Caco-2 (cell line): ENCODE measurements around the gene HOOK1. TPM values are rescaled to one million over a fixed set of nuclear protein-coding genes. Genes with fewer than 3 reads are reported as not detected.

Experiments used
- BruUV-seq: library from RNA; stranded (reverse); fragments of 400-500 nt; replicated peaks from 2 replicates; lab custom pipeline; 2021; lab: Mats Ljungman, UMichigan
- CTCF ChIA-PET: fragments of 300-600 bp; sonication (Branson Sonifier 250); formaldehyde crosslinking; loops from one replicate; lab custom pipeline; 2022; ENCODE audit warnings: antibody characterized with exemption; lab: Charles Lee
- POLR2A ChIA-PET: fragments of 300-600 bp; sonication (Branson Sonifier 250); formaldehyde crosslinking; loops from one replicate; lab custom pipeline; 2022; ENCODE audit warnings: antibody characterized with exemption; lab: Charles Lee
- DNase-seq, 2 experiments: peaks; one replicate each; pipeline versions ENCODE4 v3.0.0 to v3.0.0-alpha.2; 2020 to 2022
- H3K27me3 ChIP-seq: replicated peaks from 2 replicates; pipeline ENCODE4 v1.6.0; 2011; ENCODE audit warnings: low read length; ENCODE audit not compliant: control insufficient read depth, insufficient read depth
- H3K36me3 ChIP-seq: 2 replicates; pipeline ENCODE4 v1.5.1; 2011; ENCODE audit warnings: low read length; ENCODE audit not compliant: control insufficient read depth, insufficient read depth
- H3K4me1 ChIP-seq: fragments of 250-450 bp; sonication (Bioruptor Pico); 2 replicates; pipeline ENCODE4 v1.5.1; 2020; ENCODE audit warnings: mild to moderate bottlenecking
- H3K4me3 ChIP-seq: 2 replicates; pipeline ENCODE4 v1.5.1; 2011; ENCODE audit warnings: low read depth, mild to moderate bottlenecking, control low read depth, low read length
- H3K9me3 ChIP-seq: fragments of 250-450 bp; sonication (Bioruptor Pico); 2 replicates; pipeline ENCODE4 v1.5.1; 2020; ENCODE audit warnings: mild to moderate bottlenecking, moderate library complexity
- H3K27ac Mint-ChIP-seq: one replicate; pipeline ENCODE4 v1.8.0; 2022; ENCODE audit warnings: mixed read lengths; ENCODE audit not compliant: unreplicated experiment
- H3K27me3 Mint-ChIP-seq: one replicate; pipeline ENCODE4 v1.8.0; 2022; ENCODE audit warnings: mixed read lengths; ENCODE audit not compliant: insufficient read depth, unreplicated experiment
- H3K36me3 Mint-ChIP-seq: one replicate; pipeline ENCODE4 v1.8.0; 2022; ENCODE audit warnings: mild to moderate bottlenecking, mixed read lengths; ENCODE audit not compliant: insufficient read depth, unreplicated experiment
- H3K4me1 Mint-ChIP-seq: one replicate; pipeline ENCODE4 v1.8.0; 2022; ENCODE audit warnings: low read depth, mixed read lengths; ENCODE audit not compliant: unreplicated experiment
- H3K4me3 Mint-ChIP-seq: one replicate; pipeline ENCODE4 v1.8.0; 2022; ENCODE audit warnings: mild to moderate bottlenecking, moderate library complexity, mixed read lengths; ENCODE audit not compliant: unreplicated experiment
- H3K9me3 Mint-ChIP-seq: one replicate; pipeline ENCODE4 v1.8.0; 2022; ENCODE audit warnings: mixed read lengths; ENCODE audit not compliant: unreplicated experiment
- CTCF ChIP-seq, 2 experiments: fragments of 200-600 bp in 1 of 2; IDR thresholded peaks; 1 replicate in 1 of 2; 2 replicates in 1 of 2; pipeline versions ENCODE4 v1.5.1 to v1.8.0; 2011 to 2022; ENCODE audit warnings: antibody characterized with exemption in 1 of 2, control low read depth in 1 of 2, inconsistent platforms in 1 of 2, low read depth in 1 of 2, low read length in 1 of 2, mild to moderate bottlenecking in 1 of 2, moderate library complexity in 1 of 2; ENCODE audit not compliant: insufficient read depth in 1 of 2, severe bottlenecking in 1 of 2, unreplicated experiment in 1 of 2
- intact Hi-C: fragments of 100-400 bp; cut with micrococcal nuclease; formaldehyde crosslinking; loops from one replicate; pipeline ENCODE4 v1.10.0; 2022; ENCODE audit not compliant: unreplicated experiment
- total RNA-seq: library from RNA; stranded (reverse); gene quantifications from 2 replicates; pipeline ENCODE4 v1.2.3, GENCODE V29; 2022

HOOK1 gene
- total RNA-seq, 1 experiment from 2014 or later, result 25.2 TPM

GRCh38 chr1:59871746-59872145 lies 57.0 kb downstream of the HOOK1 start:
- Mint-ChIP-seq H3K36me3 (no peaks in the 10 kb centered on the region), H3K4me1 (no peaks in the 10 kb centered on the region), H3K4me3 (no peak overlapping the region), H3K27me3 (no peaks in the 10 kb centered on the region), H3K9me3 (no peaks in the 10 kb centered on the region), H3K27ac (no peak overlapping the region)
- DNase-seq, result no peak
- Histone ChIP-seq H3K36me3 (no peaks in the 10 kb centered on the region), H3K9me3 (no peaks in the 10 kb centered on the region), H3K4me1 (no peaks in the 10 kb centered on the region), H3K27me3 (no peaks in the 10 kb centered on the region), H3K4me3 (no peak overlapping the region)
- CTCF ChIA-PET, result no interaction called here
- POLR2A ChIA-PET, result no interaction called here
- BruUV-seq, result no TSS peak
- no peak for TF ChIP-seq CTCF (IDR thresholded peaks at IDR 0.05; ENCODE audit: insufficient read depth in 1 of 2, low read depth in 1 of 2, low read length in 1 of 2, severe bottlenecking in 1 of 2, unreplicated experiment in 1 of 2)
- intact Hi-C loops, result no loop called here

- no peak overlapping the region for H3K4me3 Mint-ChIP-seq
- no peaks in the 10 kb centered on the region for H3K27me3 ChIP-seq
- DNase-seq, result no peak
- H3K9me3 Mint-ChIP-seq, result no peaks in the 10 kb centered on the region
- no peaks in the 10 kb centered on the region for H3K9me3 ChIP-seq
- no peaks in the 10 kb centered on the region for H3K4me1 Mint-ChIP-seq
- POLR2A ChIA-PET, result no interaction called here
- no peaks in the 10 kb centered on the region for H3K27me3 Mint-ChIP-seq
- H3K4me1 ChIP-seq, result no peaks in the 10 kb centered on the region
- CTCF ChIA-PET, result no interaction called here
- no peaks in the 10 kb centered on the region for H3K36me3 ChIP-seq
- H3K4me3 ChIP-seq, result no peak overlapping the region
- intact Hi-C loops, result no loop called here
- H3K36me3 Mint-ChIP-seq, result no peaks in the 10 kb centered on the region
- TF ChIP-seq CTCF (IDR thresholded peaks at IDR 0.05; ENCODE audit: insufficient read depth in 1 of 2, low read depth in 1 of 2, low read length in 1 of 2, severe bottlenecking in 1 of 2, unreplicated experiment in 1 of 2), result no peak
- no TSS peak for BruUV-seq
- no peak overlapping the region for H3K27ac Mint-ChIP-seq
Observed at GRCh38 chr1:59877108-59877682, 62.4 kb downstream of the HOOK1 start.

- intact Hi-C loops, result no loop called here
- no peaks in the 10 kb centered on the region for H3K4me1 Mint-ChIP-seq
Observed at GRCh38 chr1:59878370-59878769, 63.6 kb downstream of the HOOK1 start.

More at GRCh38 chr1:59878370-59878769, 63.6 kb downstream of the HOOK1 start:
- Mint-ChIP-seq H3K4me3 (no peak overlapping the region), H3K9me3 (no peaks in the 10 kb centered on the region), H3K27me3 (no peaks in the 10 kb centered on the region), H3K36me3 (no peaks in the 10 kb centered on the region), H3K27ac (no peak overlapping the region)
- H3K36me3 ChIP-seq, result no peaks in the 10 kb centered on the region
- H3K4me1 ChIP-seq, result no peaks in the 10 kb centered on the region
- no peaks in the 10 kb centered on the region for H3K27me3 ChIP-seq
- ChIA-PET POLR2A (no interaction called here), CTCF (interaction anchor here (0.6 to 4.6 kb wide), 2 partner anchors 55 to 68 kb away, joined by 3 to 44 read pairs; no protein-coding TSS in a partner anchor)
- BruUV-seq, result no TSS peak
- H3K9me3 ChIP-seq, result no peaks in the 10 kb centered on the region
- TF ChIP-seq CTCF (IDR thresholded peaks at IDR 0.05; ENCODE audit: insufficient read depth in 1 of 2, low read depth in 1 of 2, low read length in 1 of 2, severe bottlenecking in 1 of 2, unreplicated experiment in 1 of 2), result no peak
- no peak overlapping the region for H3K4me3 ChIP-seq
- DNase-seq, result no peak
